IPS-15b (cell line): ENCODE results near the gene RGS7.
"Not testable (repeated sequence)": the region's sequence is repeated elsewhere in the genome, so short reads cannot be mapped to it uniquely, and the experiment has no call there.

ENCODE experiments used
- H3K27me3 ChIP-seq: one replicate; pipeline ENCODE4 v1.6.1; 2013; ENCODE audit warnings: low read length; ENCODE audit not compliant: control insufficient read depth, insufficient read depth
- H3K36me3 ChIP-seq: one replicate; pipeline ENCODE4 v1.6.1; 2013; ENCODE audit warnings: low read length; ENCODE audit not compliant: control insufficient read depth, insufficient read depth
- H3K4me1 ChIP-seq: one replicate; pipeline ENCODE4 v1.6.1; 2013; ENCODE audit warnings: mild to moderate bottlenecking, low read length; ENCODE audit not compliant: control insufficient read depth, insufficient read depth
- H3K4me3 ChIP-seq: one replicate; pipeline ENCODE4 v1.5.1; 2013; ENCODE audit warnings: low read depth, low read length
- H3K9ac ChIP-seq: one replicate; pipeline ENCODE4 v1.6.1; 2013; ENCODE audit warnings: low read depth, mild to moderate bottlenecking, low read length
- H3K9me3 ChIP-seq: one replicate; pipeline ENCODE4 v1.6.1; 2013; ENCODE audit warnings: mild to moderate bottlenecking, low read length; ENCODE audit not compliant: control insufficient read depth, insufficient read depth

The RGS7 gene

GRCh38 chr1:240998441-240999015 is 358.5 kb downstream of the RGS7 start:
- Histone ChIP-seq H3K4me3 (no peak overlapping the region), H3K36me3 (no peaks in the 10 kb centered on the region), H3K9ac (no peak overlapping the region), H3K27me3 (no peaks in the 10 kb centered on the region), H3K9me3 (no peaks in the 10 kb centered on the region), H3K4me1 (no peaks in the 10 kb centered on the region)

DNA sequence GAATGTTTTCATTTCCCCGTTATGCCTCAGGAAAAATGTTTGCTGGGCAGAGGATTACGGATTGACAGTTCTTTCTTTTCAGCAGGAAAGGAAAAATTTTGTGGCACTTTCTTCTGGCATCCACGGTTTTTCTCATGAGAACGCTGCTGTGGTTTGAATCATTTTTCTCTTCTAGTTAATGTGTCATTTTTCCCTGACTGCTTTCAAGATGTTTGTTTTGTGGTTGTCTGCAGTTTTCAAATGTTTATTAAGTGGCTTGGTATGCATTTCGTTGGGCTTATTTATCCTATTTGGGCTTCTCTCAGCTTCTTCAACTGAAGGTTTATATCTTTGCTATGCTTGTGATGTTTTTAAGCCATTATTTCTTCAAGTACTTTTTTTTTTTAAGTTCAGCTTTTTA is 359.0 kb downstream of the RGS7 start:
- Histone ChIP-seq H3K36me3 (no peaks in the 10 kb centered on the region), H3K9ac (no peak overlapping the region), H3K27me3 (no peaks in the 10 kb centered on the region), H3K9me3 (no peaks in the 10 kb centered on the region), H3K4me1 (no peaks in the 10 kb centered on the region), H3K4me3 (no peak overlapping the region)

GRCh38 chr1:240993004-240993403 is 364.0 kb downstream of the RGS7 start:
- H3K4me1 ChIP-seq, result no peaks in the 10 kb centered on the region
- H3K4me3 ChIP-seq, result no peak overlapping the region
- no peaks in the 10 kb centered on the region for H3K36me3 ChIP-seq
- H3K27me3 ChIP-seq, result no peaks in the 10 kb centered on the region
- H3K9ac ChIP-seq, result no peak overlapping the region
- H3K9me3 ChIP-seq, result no peaks in the 10 kb centered on the region

DNA sequence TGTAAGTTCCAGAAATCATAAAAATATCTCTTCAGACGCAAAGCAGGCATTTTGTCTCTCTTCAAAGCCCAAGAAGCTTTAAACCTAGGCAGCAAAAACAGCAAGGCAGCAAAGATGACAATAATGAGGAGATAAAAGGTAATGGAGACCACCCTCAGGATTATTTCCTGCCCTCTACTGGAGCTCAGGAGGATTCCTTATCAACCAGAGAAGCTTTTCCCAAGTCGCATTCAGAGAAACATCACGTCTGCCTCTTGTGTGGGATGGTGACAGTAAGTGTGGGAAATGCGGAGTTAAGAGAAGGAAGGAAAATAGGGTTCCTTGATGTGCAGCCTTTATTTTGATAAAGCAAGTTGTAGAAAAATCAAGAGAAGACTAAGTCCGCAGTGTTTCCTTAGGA is 365.8 kb downstream of the RGS7 start:
- Histone ChIP-seq H3K27me3 (no peaks in the 10 kb centered on the region), H3K36me3 (no peaks in the 10 kb centered on the region), H3K9ac (no peak overlapping the region), H3K9me3 (no peaks in the 10 kb centered on the region), H3K4me3 (no peak overlapping the region), H3K4me1 (no peaks in the 10 kb centered on the region)

DNA sequence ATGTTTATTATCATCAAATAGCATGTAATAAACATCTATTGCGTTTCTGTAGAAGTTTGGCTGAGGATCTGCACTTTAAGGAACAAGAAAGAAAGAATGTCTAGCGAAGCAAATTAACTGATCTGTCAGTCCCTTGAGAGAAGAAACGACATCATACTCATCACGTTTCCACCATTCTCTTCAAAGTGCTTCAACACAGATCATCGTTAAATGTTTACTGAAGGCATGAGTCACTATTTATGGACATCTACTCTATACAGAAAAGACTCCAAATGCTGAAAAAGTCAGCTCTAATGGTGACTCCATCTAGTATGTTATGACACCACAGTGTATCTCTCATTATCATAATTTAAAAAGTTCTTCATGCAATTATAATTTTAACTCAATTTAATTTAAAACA is 369.1 kb downstream of the RGS7 start:
- Histone ChIP-seq H3K4me3 (no peak overlapping the region), H3K9me3 (no peaks in the 10 kb centered on the region), H3K9ac (no peak overlapping the region), H3K36me3 (no peaks in the 10 kb centered on the region), H3K4me1 (no peaks in the 10 kb centered on the region), H3K27me3 (no peaks in the 10 kb centered on the region)

GRCh38 chr1:240985081-240985480 is 371.9 kb downstream of the RGS7 start:
- Histone ChIP-seq H3K4me1 (no peaks in the 10 kb centered on the region), H3K9me3 (no peaks in the 10 kb centered on the region), H3K27me3 (no peaks in the 10 kb centered on the region), H3K4me3 (no peak overlapping the region), H3K36me3 (no peaks in the 10 kb centered on the region), H3K9ac (no peak overlapping the region)

GRCh38 chr1:240980342-240980741 is 376.7 kb downstream of the RGS7 start:
- Histone ChIP-seq H3K4me3 (no peak overlapping the region), H3K9ac (no peak overlapping the region), H3K36me3 (no peaks in the 10 kb centered on the region), H3K9me3 (no peaks in the 10 kb centered on the region), H3K27me3 (no peaks in the 10 kb centered on the region), H3K4me1 (no peaks in the 10 kb centered on the region)

GRCh38 chr1:240976685-240977084 is 380.3 kb downstream of the RGS7 start:
- H3K9ac ChIP-seq, result no peak overlapping the region
- no peaks in the 10 kb centered on the region for H3K9me3 ChIP-seq
- no peak overlapping the region for H3K4me3 ChIP-seq
- H3K36me3 ChIP-seq, result no peaks in the 10 kb centered on the region
- H3K4me1 ChIP-seq, result no peaks in the 10 kb centered on the region
- no peaks in the 10 kb centered on the region for H3K27me3 ChIP-seq

- Histone ChIP-seq H3K36me3 (no peaks in the 10 kb centered on the region), H3K9ac (no peak overlapping the region), H3K9me3 (no peaks in the 10 kb centered on the region), H3K27me3 (no peaks in the 10 kb centered on the region), H3K4me3 (no peak overlapping the region), H3K4me1 (peaks cover 4% of the 10 kb centered on the region)
Observed at GRCh38 chr1:240973875-240974274, 383.1 kb downstream of the RGS7 start.

- H3K9ac ChIP-seq, H3K9me3 ChIP-seq, H3K27me3 ChIP-seq, H3K36me3 ChIP-seq, H3K4me3 ChIP-seq, H3K4me1 ChIP-seq: not testable (repeated sequence)
Observed at GRCh38 chr1:240972059-240972458, 384.9 kb downstream of the RGS7 start.

DNA sequence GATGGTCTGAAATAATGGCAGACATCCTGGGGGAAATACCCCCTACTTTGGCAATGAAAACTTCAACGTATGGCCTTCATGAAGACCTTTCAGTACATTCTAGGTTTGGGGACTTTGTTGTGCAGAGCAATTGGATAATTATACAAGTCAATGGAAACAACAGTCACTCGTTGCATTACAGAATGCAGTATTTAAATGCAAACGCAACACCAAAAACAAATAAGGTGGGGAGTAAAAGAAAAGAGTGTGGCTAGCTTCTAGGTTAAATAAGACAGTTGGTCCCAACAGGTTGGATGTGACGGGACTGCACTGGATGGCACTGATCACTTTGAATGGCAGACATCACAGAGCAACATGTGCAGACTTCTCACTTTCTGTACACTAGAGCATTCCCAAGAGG is 386.8 kb downstream of the RGS7 start:
- H3K9ac ChIP-seq, result no peak overlapping the region
- peaks cover 4% of the 10 kb centered on the region for H3K4me1 ChIP-seq
- H3K4me3 ChIP-seq, result no peak overlapping the region
- H3K27me3 ChIP-seq, result no peaks in the 10 kb centered on the region
- H3K36me3 ChIP-seq, result no peaks in the 10 kb centered on the region
- no peaks in the 10 kb centered on the region for H3K9me3 ChIP-seq

DNA sequence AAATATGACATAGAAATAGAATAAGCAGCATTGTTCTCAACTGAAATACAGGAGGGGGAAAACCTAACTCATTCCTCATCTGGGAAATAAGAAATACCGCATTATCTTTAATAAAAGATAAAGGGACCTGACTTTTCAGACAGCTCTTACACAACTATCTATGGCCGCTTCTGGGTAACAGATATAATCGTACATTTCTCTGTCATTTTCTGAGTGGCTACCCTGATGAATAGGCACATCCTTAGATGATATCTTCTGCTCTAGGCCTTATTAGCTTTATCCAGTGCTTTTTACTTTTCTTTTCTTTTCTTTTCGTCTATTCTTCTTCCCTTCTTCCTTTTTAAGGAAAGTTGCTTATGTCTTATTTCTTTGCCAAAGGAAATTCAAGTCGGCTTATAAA is 388.1 kb downstream of the RGS7 start:
- Histone ChIP-seq H3K9ac (no peak overlapping the region), H3K27me3 (no peaks in the 10 kb centered on the region), H3K4me3 (no peak overlapping the region), H3K9me3 (no peaks in the 10 kb centered on the region), H3K36me3 (no peaks in the 10 kb centered on the region), H3K4me1 (peaks cover 4% of the 10 kb centered on the region)
